Measurements from ENCODE around the gene SARDH.
A peak's percentile ranks its signal among the peaks of the same experiment; 100 is the strongest.

The SARDH gene

GRCh38 chr9:133715866-133716563 is 22.1 kb downstream of the SARDH start:
- H3K27me3 ChIP-seq (ENCODE audit: insufficient read depth, low read length, poor library complexity), result no peaks in the 10 kb centered on the region
- H2AFZ ChIP-seq (ENCODE audit: low read depth, low read length), result no peak overlapping the region
- no peaks in the 10 kb centered on the region for H3K36me3 ChIP-seq (ENCODE audit: insufficient read depth, low read length)
- no peak overlapping the region for H3K9ac ChIP-seq (ENCODE audit: low read depth, low read length)
- no peaks in the 10 kb centered on the region for H3K4me1 ChIP-seq (ENCODE audit: insufficient read depth, low read length)
- H3K4me3 ChIP-seq (ENCODE audit: low read depth in 1 of 2, low read length in 2 of 2), result no peak overlapping the region
- DNase-seq, result peak; percentile 45
- no peaks in the 10 kb centered on the region for H4K20me1 ChIP-seq (ENCODE audit: insufficient read depth, low read length)
- H3K4me2 ChIP-seq (ENCODE audit: insufficient read depth, low read length), result no peak overlapping the region
- no peak overlapping the region for H3K27ac ChIP-seq (ENCODE audit: low read length)
- no peak for TF ChIP-seq EZH2 (IDR thresholded peaks at IDR 0.05; ENCODE audit: borderline replicate concordance, low read depth, low read length, severe bottlenecking)
- TF ChIP-seq CTCF (IDR thresholded peaks at IDR 0.05; ENCODE audit: borderline replicate concordance, extremely low read depth, low read length, poor library complexity, severe bottlenecking), result peak; percentile 56
- no peaks in the 10 kb centered on the region for H3K79me2 ChIP-seq (ENCODE audit: insufficient read depth, low read length)
- ATAC-seq (ENCODE audit: insufficient read depth, low read depth), result peak; percentile 74
- H3K9me3 ChIP-seq (ENCODE audit: insufficient read depth, low read length, severe bottlenecking), result no peaks in the 10 kb centered on the region

- no peaks in the 10 kb centered on the region for H3K4me1 ChIP-seq (ENCODE audit: insufficient read depth, low read length)
- H3K4me3 ChIP-seq (ENCODE audit: low read depth in 1 of 2, low read length in 2 of 2), result no peak overlapping the region
- H3K4me2 ChIP-seq (ENCODE audit: insufficient read depth, low read length), result no peak overlapping the region
- ATAC-seq (ENCODE audit: insufficient read depth, low read depth) (no peak), DNase-seq (no peak)
- no peak for TF ChIP-seq CTCF (IDR thresholded peaks at IDR 0.05; ENCODE audit: borderline replicate concordance, extremely low read depth, low read length, poor library complexity, severe bottlenecking)
- TF ChIP-seq EZH2 (IDR thresholded peaks at IDR 0.05; ENCODE audit: borderline replicate concordance, low read depth, low read length, severe bottlenecking), result no peak
- no peak overlapping the region for H3K27ac ChIP-seq (ENCODE audit: low read length)
- H3K36me3 ChIP-seq (ENCODE audit: insufficient read depth, low read length), result no peaks in the 10 kb centered on the region
- H2AFZ ChIP-seq (ENCODE audit: low read depth, low read length), result no peak overlapping the region
- no peaks in the 10 kb centered on the region for H3K9me3 ChIP-seq (ENCODE audit: insufficient read depth, low read length, severe bottlenecking)
- no peak overlapping the region for H3K9ac ChIP-seq (ENCODE audit: low read depth, low read length)
- no peaks in the 10 kb centered on the region for H3K79me2 ChIP-seq (ENCODE audit: insufficient read depth, low read length)
- no peaks in the 10 kb centered on the region for H3K27me3 ChIP-seq (ENCODE audit: insufficient read depth, low read length, poor library complexity)
- H4K20me1 ChIP-seq (ENCODE audit: insufficient read depth, low read length), result no peaks in the 10 kb centered on the region
Observed at GRCh38 chr9:133715295-133715865, 22.8 kb downstream of the SARDH start.

- no peaks in the 10 kb centered on the region for H4K20me1 ChIP-seq (ENCODE audit: insufficient read depth, low read length)
- no peak overlapping the region for H2AFZ ChIP-seq (ENCODE audit: low read depth, low read length)
- H3K27me3 ChIP-seq (ENCODE audit: insufficient read depth, low read length, poor library complexity), result no peaks in the 10 kb centered on the region
- no peak overlapping the region for H3K9ac ChIP-seq (ENCODE audit: low read depth, low read length)
- TF ChIP-seq CTCF (IDR thresholded peaks at IDR 0.05; ENCODE audit: borderline replicate concordance, extremely low read depth, low read length, poor library complexity, severe bottlenecking) (no peak), EZH2 (IDR thresholded peaks at IDR 0.05; ENCODE audit: borderline replicate concordance, low read depth, low read length, severe bottlenecking) (no peak)
- DNase-seq, result no peak
- ATAC-seq (ENCODE audit: insufficient read depth, low read depth), result no peak
- no peaks in the 10 kb centered on the region for H3K79me2 ChIP-seq (ENCODE audit: insufficient read depth, low read length)
- H3K4me3 ChIP-seq (ENCODE audit: low read depth in 1 of 2, low read length in 2 of 2), result no peak overlapping the region
- H3K4me1 ChIP-seq (ENCODE audit: insufficient read depth, low read length), result no peaks in the 10 kb centered on the region
- H3K9me3 ChIP-seq (ENCODE audit: insufficient read depth, low read length, severe bottlenecking), result no peaks in the 10 kb centered on the region
- no peaks in the 10 kb centered on the region for H3K36me3 ChIP-seq (ENCODE audit: insufficient read depth, low read length)
- no peak overlapping the region for H3K27ac ChIP-seq (ENCODE audit: low read length)
- no peak overlapping the region for H3K4me2 ChIP-seq (ENCODE audit: insufficient read depth, low read length)
Observed at GRCh38 chr9:133714606-133715294, 23.4 kb downstream of the SARDH start.
